CD4-positive, alpha-beta T cell (primary cell): ENCODE results near the gene PIAS1. TPM values are rescaled to one million over a fixed set of nuclear protein-coding genes. Genes with fewer than 3 reads are reported as not detected.

ENCODE experiments used
- ATAC-seq: fragments of 200-7000 bp; cut with Tn5 transposase; one replicate; pipeline ENCODE4 v1.10.0; 2022; ENCODE audit warnings: mild to moderate bottlenecking; ENCODE audit not compliant: poor library complexity
- CTCF ChIA-PET: fragments of 350-600 bp; sonication (Branson Sonifier 250); formaldehyde crosslinking; loops from one replicate; lab custom pipeline; 2021; ENCODE audit warnings: antibody characterized with exemption, inconsistent platforms; lab: Charles Lee
- POLR2A ChIA-PET: fragments of 350-600 bp; sonication (Branson Sonifier 250); formaldehyde crosslinking; loops from one replicate; lab custom pipeline; 2021; ENCODE audit warnings: antibody characterized with exemption, inconsistent platforms; lab: Charles Lee
- DNase-seq, 14 experiments: peaks; one replicate each; pipeline ENCODE4 v3.0.0-alpha.2; 2013 to 2020; ENCODE audit warnings: mixed read lengths in 2 of 14
- H3K27ac ChIP-seq, 2 donors: one replicate each; pipeline versions ENCODE4 v1.5.1 to v1.7.0; 2013; ENCODE audit warnings: low read length in 2 of 2, low read depth in 1 of 2, mild to moderate bottlenecking in 1 of 2
- H3K27me3 ChIP-seq, 2 experiments: 1 replicate in 1 of 2; 2 replicates in 1 of 2; pipeline versions ENCODE4 v1.6.1 to v1.7.0; 2013; ENCODE audit warnings: low read length in 2 of 2, control low read depth in 1 of 2, mild to moderate bottlenecking in 1 of 2, moderate library complexity in 1 of 2; ENCODE audit not compliant: insufficient read depth in 2 of 2, control insufficient read depth in 1 of 2
- H3K36me3 ChIP-seq: one replicate; pipeline ENCODE4 v1.6.1; 2013; ENCODE audit warnings: low read length, control low read depth; ENCODE audit not compliant: insufficient read depth
- H3K4me1 ChIP-seq: one replicate; pipeline ENCODE4 v1.6.1; 2013; ENCODE audit warnings: low read length, control low read depth; ENCODE audit not compliant: insufficient read depth
- H3K4me3 ChIP-seq: one replicate; pipeline ENCODE4 v1.5.1; 2013; ENCODE audit warnings: mild to moderate bottlenecking, low read length, moderate library complexity
- H3K9me3 ChIP-seq, 2 experiments: 1 replicate in 1 of 2; 2 replicates in 1 of 2; pipeline versions ENCODE4 v1.6.1 to v1.7.0; 2013; ENCODE audit warnings: low read length in 2 of 2, mild to moderate bottlenecking in 2 of 2, control low read depth in 1 of 2, moderate library complexity in 1 of 2; ENCODE audit not compliant: control insufficient read depth in 1 of 2, insufficient read depth in 1 of 2
- H3K27ac Mint-ChIP-seq: one replicate; pipeline ENCODE4 v1.8.0; 2020; ENCODE audit warnings: mixed read lengths
- H3K27me3 Mint-ChIP-seq: one replicate; pipeline ENCODE4 v1.8.0; 2021; ENCODE audit warnings: mixed read lengths
- H3K36me3 Mint-ChIP-seq: one replicate; pipeline ENCODE4 v1.8.0; 2021; ENCODE audit warnings: low read depth, mixed read lengths
- H3K4me1 Mint-ChIP-seq: one replicate; pipeline ENCODE4 v1.8.0; 2021; ENCODE audit warnings: low read depth, mixed read lengths
- H3K4me3 Mint-ChIP-seq: one replicate; pipeline ENCODE4 v1.8.0; 2020; ENCODE audit warnings: mild to moderate bottlenecking, mixed read lengths
- H3K9me3 Mint-ChIP-seq: one replicate; pipeline ENCODE4 v1.8.0; 2020; ENCODE audit warnings: mixed read lengths
- CTCF ChIP-seq: fragments of 200-600 bp; IDR thresholded peaks from one replicate; pipeline ENCODE4 v1.8.0; 2022; ENCODE audit warnings: antibody characterized with exemption, mild to moderate bottlenecking
- intact Hi-C, 2 experiments: fragments of 100-400 bp; cut with DNase I in 1 of 2; cut with micrococcal nuclease in 1 of 2; formaldehyde crosslinking; loops; one replicate each; pipeline versions ENCODE4 v1.15.1 to v1.9.0; 2023 to 2025; cut with DNase I, micrococcal nuclease
- total RNA-seq, 174 experiments: library from RNA in 2 of 174; stranded (reverse) in 2 of 174; gene quantifications; one replicate each; pipeline ENCODE4 v1.2.3 and lab custom pipeline; 2021 to 2026

PIAS1 gene
- total RNA-seq, 2 experiments from 2014 or later: 73.1 to 74.8 TPM

GRCh38 chr15:68205954-68206539, 151.9 kb downstream of the PIAS1 start:
- Mint-ChIP-seq H3K4me3 (no peak overlapping the region), H3K9me3 (no peaks in the 10 kb centered on the region), H3K27ac (no peak overlapping the region), H3K27me3 (no peaks in the 10 kb centered on the region), H3K4me1 (peaks cover 22% of the 10 kb centered on the region), H3K36me3 (no peaks in the 10 kb centered on the region)
- POLR2A ChIA-PET: no interaction called here
- no peak for ATAC-seq
- Histone ChIP-seq H3K4me3 (peak overlapping the region; percentile 16), H3K36me3 (no peaks in the 10 kb centered on the region), H3K27ac (no peak overlapping the region), H3K27me3 (no peaks in the 10 kb centered on the region), H3K9me3 (no peaks in the 10 kb centered on the region), H3K4me1 (peaks cover 58% of the 10 kb centered on the region)
- CTCF ChIA-PET: no interaction called here
- peak in 3 of 14 experiments; percentile 28 to 36 (median 29) for DNase-seq
- TF ChIP-seq CTCF: no peak
- intact Hi-C loops: no loop called here

- POLR2A ChIA-PET: no interaction called here
- peaks cover 22% of the 10 kb centered on the region for H3K4me1 Mint-ChIP-seq
- DNase-seq: no peak
- ATAC-seq: no peak
- H3K4me3 Mint-ChIP-seq: no peak overlapping the region
- Histone ChIP-seq H3K4me3 (no peak overlapping the region), H3K27me3 (no peaks in the 10 kb centered on the region), H3K36me3 (peaks cover 4% of the 10 kb centered on the region), H3K9me3 (no peaks in the 10 kb centered on the region), H3K27ac (no peak overlapping the region), H3K4me1 (peaks cover 58% of the 10 kb centered on the region)
- H3K27me3 Mint-ChIP-seq: no peaks in the 10 kb centered on the region
- H3K27ac Mint-ChIP-seq: no peak overlapping the region
- no peaks in the 10 kb centered on the region for H3K36me3 Mint-ChIP-seq
- no peaks in the 10 kb centered on the region for H3K9me3 Mint-ChIP-seq
- no peak for TF ChIP-seq CTCF
- intact Hi-C loops: no loop called here
- CTCF ChIA-PET: no interaction called here
Observed at GRCh38 chr15:68206711-68207151, 152.6 kb downstream of the PIAS1 start.

GRCh38 chr15:68207176-68207935, 153.2 kb downstream of the PIAS1 start:
- no peak overlapping the region for H3K4me3 Mint-ChIP-seq
- H3K36me3 Mint-ChIP-seq: no peaks in the 10 kb centered on the region
- TF ChIP-seq CTCF: no peak
- peaks cover 4% of the 10 kb centered on the region for H3K36me3 ChIP-seq
- DNase-seq (no peak), ATAC-seq (no peak)
- H3K27ac ChIP-seq: no peak overlapping the region
- CTCF ChIA-PET: no interaction called here
- H3K4me3 ChIP-seq: no peak overlapping the region
- intact Hi-C loops: no loop called here
- H3K9me3 Mint-ChIP-seq: no peaks in the 10 kb centered on the region
- peaks cover 58% of the 10 kb centered on the region for H3K4me1 ChIP-seq
- H3K27ac Mint-ChIP-seq: no peak overlapping the region
- H3K4me1 Mint-ChIP-seq: peaks cover 22% of the 10 kb centered on the region
- H3K27me3 ChIP-seq: no peaks in the 10 kb centered on the region
- H3K27me3 Mint-ChIP-seq: no peaks in the 10 kb centered on the region
- POLR2A ChIA-PET: no interaction called here
- no peaks in the 10 kb centered on the region for H3K9me3 ChIP-seq
